ENCODE measurements around the gene OXER1.

The OXER1 gene

DNA sequence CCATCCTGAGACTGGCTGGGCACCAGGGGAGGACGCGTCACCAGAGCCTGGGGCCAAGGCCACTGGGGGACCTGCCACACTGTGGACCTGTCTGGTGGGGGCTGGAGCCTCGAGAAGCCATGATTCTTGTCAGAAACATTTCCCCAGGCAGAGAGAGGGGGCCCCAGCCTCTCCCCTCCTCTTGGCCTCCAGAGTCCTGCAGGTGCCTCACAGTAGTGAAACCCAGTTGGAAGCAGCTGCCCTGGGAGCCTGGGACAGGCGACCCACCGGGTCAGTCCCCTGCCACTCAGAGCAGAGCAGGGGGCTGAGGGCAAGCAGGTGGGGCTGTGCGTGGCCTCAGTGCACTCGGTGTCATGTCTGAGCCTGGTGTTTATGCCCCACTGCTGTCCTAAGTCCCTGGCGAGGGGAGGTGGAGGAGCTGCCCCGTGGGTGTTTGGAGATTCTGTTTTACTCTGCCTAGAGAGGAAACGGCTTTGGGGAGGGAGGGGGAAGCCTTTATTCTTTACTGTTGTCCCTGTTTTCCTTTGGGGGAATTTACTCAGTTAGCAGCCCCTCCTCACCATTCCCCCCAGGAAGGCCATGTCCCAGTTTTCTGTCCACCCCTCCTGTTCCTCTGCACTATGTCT, 7.7 kb downstream of the OXER1 start:
- Histone ChIP-seq H3K9ac (ENCODE audit: low read depth, low read length) (no peak overlapping the region), H3K4me1 (ENCODE audit: control insufficient read depth, insufficient read depth, low read length) (peaks cover 9% of the 10 kb centered on the region), H3K27me3 (ENCODE audit: control insufficient read depth, insufficient read depth, low read length) (no peaks in the 10 kb centered on the region), H3K9me3 (ENCODE audit: control insufficient read depth, insufficient read depth, low read length) (no peaks in the 10 kb centered on the region), H3K4me3 (ENCODE audit: low read depth, low read length) (no peak overlapping the region), H3K36me3 (ENCODE audit: control insufficient read depth, insufficient read depth, low read length) (no peaks in the 10 kb centered on the region), H3K27ac (ENCODE audit: low read depth, low read length) (no peak overlapping the region)

DNA sequence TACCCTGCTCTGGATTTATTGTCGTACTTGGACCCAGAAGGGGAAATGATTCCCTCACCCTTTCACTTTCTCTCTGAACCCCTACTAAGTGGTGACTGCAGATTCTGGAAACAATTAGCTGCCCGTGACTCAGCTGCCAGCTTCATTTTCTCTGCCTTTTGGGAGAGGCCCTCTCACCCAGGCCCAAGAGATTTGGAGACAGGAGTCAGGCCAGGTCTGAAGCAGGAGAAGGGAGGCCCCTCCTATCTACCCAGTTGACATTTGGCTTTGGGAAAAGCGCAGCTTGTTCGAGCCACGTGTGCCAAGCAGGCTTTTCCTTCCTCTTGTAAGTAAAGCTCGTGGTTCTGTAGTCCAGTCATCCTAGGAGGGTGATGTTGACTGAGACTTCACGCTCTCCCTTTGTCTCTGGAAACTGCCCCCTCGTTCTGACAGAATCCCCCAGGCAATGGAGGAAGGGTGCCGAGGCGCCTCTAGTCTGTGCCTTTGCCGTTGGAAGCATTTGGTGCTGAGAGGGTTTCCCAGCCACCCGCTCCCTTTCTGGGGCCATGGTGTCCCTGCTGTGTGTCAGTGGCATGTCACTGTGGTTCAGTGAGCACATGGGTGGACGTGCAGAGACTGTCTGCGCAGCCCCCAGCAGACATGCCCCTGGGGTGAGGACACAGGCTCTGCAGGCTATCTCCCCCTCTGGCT, 8.6 kb downstream of the OXER1 start:
- Histone ChIP-seq H3K27me3 (ENCODE audit: control insufficient read depth, insufficient read depth, low read length) (no peaks in the 10 kb centered on the region), H3K9me3 (ENCODE audit: control insufficient read depth, insufficient read depth, low read length) (no peaks in the 10 kb centered on the region), H3K9ac (ENCODE audit: low read depth, low read length) (no peak overlapping the region), H3K36me3 (ENCODE audit: control insufficient read depth, insufficient read depth, low read length) (no peaks in the 10 kb centered on the region), H3K27ac (ENCODE audit: low read depth, low read length) (no peak overlapping the region), H3K4me3 (ENCODE audit: low read depth, low read length) (no peak overlapping the region), H3K4me1 (ENCODE audit: control insufficient read depth, insufficient read depth, low read length) (peaks cover 9% of the 10 kb centered on the region)

DNA sequence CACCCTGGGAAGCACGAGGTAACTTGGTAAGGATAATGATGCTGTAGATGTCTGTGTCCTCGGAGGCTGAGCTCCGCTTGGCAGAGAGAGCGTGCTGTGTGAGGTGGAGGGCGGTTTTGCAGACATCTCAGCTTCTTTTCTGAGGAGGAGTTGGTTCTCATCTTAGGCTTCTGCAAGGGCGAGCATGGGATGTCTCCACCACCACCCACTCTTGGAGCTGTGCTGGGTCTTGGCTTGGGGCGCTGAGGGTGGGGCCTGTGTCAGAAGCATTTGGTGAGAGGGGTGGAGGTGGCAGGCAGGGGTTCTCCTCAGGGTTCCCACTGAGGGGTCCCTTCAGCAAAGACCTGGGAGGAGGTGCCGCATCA, 9.2 kb downstream of the OXER1 start:
- Histone ChIP-seq H3K27me3 (ENCODE audit: control insufficient read depth, insufficient read depth, low read length) (no peaks in the 10 kb centered on the region), H3K27ac (ENCODE audit: low read depth, low read length) (no peak overlapping the region), H3K9me3 (ENCODE audit: control insufficient read depth, insufficient read depth, low read length) (no peaks in the 10 kb centered on the region), H3K4me3 (ENCODE audit: low read depth, low read length) (no peak overlapping the region), H3K9ac (ENCODE audit: low read depth, low read length) (no peak overlapping the region), H3K36me3 (ENCODE audit: control insufficient read depth, insufficient read depth, low read length) (no peaks in the 10 kb centered on the region), H3K4me1 (ENCODE audit: control insufficient read depth, insufficient read depth, low read length) (peaks cover 9% of the 10 kb centered on the region)

DNA sequence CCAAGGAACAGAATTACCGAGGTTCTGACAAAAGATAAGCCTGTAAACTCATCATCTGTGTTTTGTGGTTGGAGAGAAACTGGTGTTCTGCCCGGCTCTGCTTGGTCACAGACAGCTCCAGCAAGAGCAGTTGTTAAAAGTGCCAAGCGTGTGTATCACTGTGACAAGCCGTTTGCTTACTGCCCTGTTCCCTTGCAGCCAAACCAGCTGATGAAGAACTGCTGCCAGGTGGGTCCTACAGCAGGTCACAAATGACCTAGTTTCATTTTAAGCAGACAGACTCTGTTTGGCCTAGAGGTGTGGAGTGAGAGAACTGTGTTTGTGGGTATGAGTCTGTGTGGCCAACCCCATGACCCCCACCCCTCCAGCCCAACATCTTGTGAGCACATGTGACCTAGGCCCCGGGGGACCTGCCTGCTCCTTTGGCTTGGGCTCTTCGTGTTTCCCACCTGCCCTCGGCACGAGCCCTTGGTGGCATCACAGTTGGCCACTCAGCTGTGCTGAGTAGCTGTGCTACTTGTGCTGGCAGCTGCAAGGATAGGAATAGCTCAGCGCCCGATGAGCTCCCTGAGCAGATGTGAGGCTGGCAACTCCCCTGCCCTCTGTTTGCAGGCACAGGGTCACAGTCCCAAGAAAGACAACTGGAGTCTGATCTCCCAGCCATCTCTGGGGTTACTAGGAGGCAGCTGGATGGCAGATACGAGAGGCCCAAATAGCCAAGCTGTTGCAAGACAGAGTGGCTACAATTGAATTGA, 9.7 kb downstream of the OXER1 start:
- H3K9ac ChIP-seq (ENCODE audit: low read depth, low read length), result no peak overlapping the region
- peaks cover 9% of the 10 kb centered on the region for H3K4me1 ChIP-seq (ENCODE audit: control insufficient read depth, insufficient read depth, low read length)
- H3K9me3 ChIP-seq (ENCODE audit: control insufficient read depth, insufficient read depth, low read length), result no peaks in the 10 kb centered on the region
- H3K36me3 ChIP-seq (ENCODE audit: control insufficient read depth, insufficient read depth, low read length), result no peaks in the 10 kb centered on the region
- H3K27ac ChIP-seq (ENCODE audit: low read depth, low read length), result no peak overlapping the region
- H3K27me3 ChIP-seq (ENCODE audit: control insufficient read depth, insufficient read depth, low read length), result no peaks in the 10 kb centered on the region
- no peak overlapping the region for H3K4me3 ChIP-seq (ENCODE audit: low read depth, low read length)

DNA sequence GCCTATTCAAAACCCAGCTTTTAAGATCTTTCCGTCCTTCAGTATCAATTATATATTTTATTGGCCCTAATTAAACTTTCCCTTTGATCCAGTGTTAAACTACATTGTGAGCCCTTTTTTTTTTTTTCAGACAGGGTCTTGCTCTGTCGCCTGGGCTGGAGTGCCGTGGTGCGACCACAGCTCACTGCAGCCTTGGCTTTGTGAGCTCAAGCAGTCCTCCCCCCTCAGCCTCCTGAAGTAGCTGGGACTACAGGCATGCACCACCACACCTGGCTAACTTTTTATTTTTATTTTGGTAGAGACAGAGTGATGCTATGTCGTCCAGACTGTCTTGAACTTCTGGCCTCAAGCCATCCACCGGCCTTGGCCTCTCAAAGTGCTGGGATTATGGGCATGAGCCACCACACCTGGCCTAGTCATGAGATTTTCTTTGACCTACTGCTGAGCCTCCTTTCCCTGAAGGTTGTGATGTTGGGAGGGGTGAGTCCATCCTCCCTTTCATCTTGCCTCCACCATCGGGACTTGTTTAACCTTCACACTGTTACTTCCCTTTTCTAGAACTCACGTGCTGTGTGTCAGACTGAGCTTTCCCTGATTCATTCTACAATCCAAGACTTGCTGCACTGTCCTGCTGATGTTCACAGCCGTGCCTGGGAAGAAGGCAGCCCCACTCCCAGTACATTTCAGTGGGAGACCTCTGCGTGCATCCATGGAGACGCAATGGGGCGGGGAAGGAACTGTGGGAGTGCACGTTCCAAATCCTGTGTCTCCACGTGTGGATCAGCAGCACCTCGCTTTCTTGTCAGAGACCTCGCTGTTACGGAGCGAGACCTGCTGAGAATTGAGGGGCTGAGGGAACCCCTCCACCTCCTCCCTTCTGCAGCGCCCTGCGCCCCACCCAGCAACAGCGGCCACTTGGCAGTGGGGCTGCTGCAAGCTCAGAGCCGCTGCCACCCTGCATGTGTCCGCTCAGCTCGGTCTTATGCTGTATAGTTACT, 10.8 kb downstream of the OXER1 start:
- Histone ChIP-seq H3K27me3 (ENCODE audit: control insufficient read depth, insufficient read depth, low read length) (no peaks in the 10 kb centered on the region), H3K9me3 (ENCODE audit: control insufficient read depth, insufficient read depth, low read length) (no peaks in the 10 kb centered on the region), H3K9ac (ENCODE audit: low read depth, low read length) (no peak overlapping the region), H3K36me3 (ENCODE audit: control insufficient read depth, insufficient read depth, low read length) (no peaks in the 10 kb centered on the region), H3K27ac (ENCODE audit: low read depth, low read length) (no peak overlapping the region), H3K4me3 (ENCODE audit: low read depth, low read length) (no peak overlapping the region), H3K4me1 (ENCODE audit: control insufficient read depth, insufficient read depth, low read length) (peaks cover 3% of the 10 kb centered on the region; the same call in 1 of the 2 replicates)

DNA sequence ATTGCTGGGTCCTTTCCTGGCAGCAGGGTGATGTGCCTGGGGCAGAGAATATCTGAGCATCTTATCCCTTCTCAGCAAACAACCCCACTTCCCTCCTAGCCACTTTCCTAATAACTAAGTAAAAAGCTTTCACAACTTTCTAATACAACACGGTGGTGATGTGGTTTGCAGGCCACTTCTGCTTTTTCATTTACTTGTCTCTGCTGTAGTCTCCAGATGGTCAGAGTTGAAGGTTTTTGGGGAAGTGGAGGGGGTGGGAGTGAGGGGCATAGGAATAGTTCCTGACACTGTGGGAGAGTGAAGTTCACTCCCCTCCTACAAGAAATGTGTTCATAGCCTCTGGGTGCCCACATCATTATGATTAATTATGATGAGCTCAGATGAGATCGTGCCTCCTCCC, 11.6 kb downstream of the OXER1 start:
- Histone ChIP-seq H3K4me1 (ENCODE audit: control insufficient read depth, insufficient read depth, low read length) (no peaks in the 10 kb centered on the region), H3K27me3 (ENCODE audit: control insufficient read depth, insufficient read depth, low read length) (no peaks in the 10 kb centered on the region), H3K36me3 (ENCODE audit: control insufficient read depth, insufficient read depth, low read length) (no peaks in the 10 kb centered on the region), H3K9me3 (ENCODE audit: control insufficient read depth, insufficient read depth, low read length) (no peaks in the 10 kb centered on the region), H3K27ac (ENCODE audit: low read depth, low read length) (no peak overlapping the region), H3K9ac (ENCODE audit: low read depth, low read length) (no peak overlapping the region), H3K4me3 (ENCODE audit: low read depth, low read length) (no peak overlapping the region)

DNA sequence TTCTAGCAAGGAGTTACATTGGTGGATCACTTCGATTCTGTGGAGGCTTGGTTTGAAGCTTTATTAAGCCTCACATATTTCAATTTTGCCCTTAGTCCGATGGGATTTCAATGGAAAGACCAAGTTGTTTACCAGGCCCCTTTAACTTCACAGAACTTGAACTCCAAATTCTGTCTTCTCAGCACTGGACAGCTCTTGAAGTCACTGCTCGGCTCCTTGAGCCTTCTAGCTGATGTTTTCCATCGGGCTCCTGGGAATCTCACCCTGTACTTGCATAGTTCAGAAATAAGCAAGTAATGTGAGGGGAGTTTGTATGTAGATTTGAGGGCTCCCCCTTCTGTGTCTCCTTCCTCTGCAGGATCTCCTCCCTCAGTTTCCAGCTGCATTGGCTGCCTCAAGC, 15.1 kb downstream of the OXER1 start:
- Histone ChIP-seq H3K4me1 (ENCODE audit: control insufficient read depth, insufficient read depth, low read length) (no peaks in the 10 kb centered on the region), H3K36me3 (ENCODE audit: control insufficient read depth, insufficient read depth, low read length) (no peaks in the 10 kb centered on the region), H3K27ac (ENCODE audit: low read depth, low read length) (no peak overlapping the region), H3K4me3 (ENCODE audit: low read depth, low read length) (no peak overlapping the region), H3K9me3 (ENCODE audit: control insufficient read depth, insufficient read depth, low read length) (no peaks in the 10 kb centered on the region), H3K9ac (ENCODE audit: low read depth, low read length) (no peak overlapping the region), H3K27me3 (ENCODE audit: control insufficient read depth, insufficient read depth, low read length) (no peaks in the 10 kb centered on the region)

DNA sequence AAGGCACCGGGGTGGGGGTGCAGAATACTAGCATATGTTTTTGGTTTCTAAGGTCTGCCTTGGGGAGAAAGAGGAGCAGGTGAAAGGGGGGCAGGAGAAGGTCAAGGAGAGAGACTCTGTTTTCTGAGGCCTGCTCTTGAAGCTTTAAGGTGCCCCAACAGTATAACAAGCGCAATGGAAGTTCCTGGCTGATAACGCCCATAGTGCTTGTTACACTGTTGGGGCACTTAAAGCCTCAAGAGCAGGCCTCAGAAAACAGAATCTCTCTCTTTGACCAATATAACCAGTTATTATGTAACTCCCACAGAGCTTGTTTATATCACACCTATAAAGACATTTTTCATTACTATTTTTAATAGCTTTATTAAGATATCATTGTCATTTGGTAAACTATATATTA, 16.5 kb downstream of the OXER1 start:
- Histone ChIP-seq H3K27ac (ENCODE audit: low read depth, low read length) (no peak overlapping the region), H3K9ac (ENCODE audit: low read depth, low read length) (no peak overlapping the region), H3K36me3 (ENCODE audit: control insufficient read depth, insufficient read depth, low read length) (no peaks in the 10 kb centered on the region), H3K9me3 (ENCODE audit: control insufficient read depth, insufficient read depth, low read length) (no peaks in the 10 kb centered on the region), H3K27me3 (ENCODE audit: control insufficient read depth, insufficient read depth, low read length) (no peaks in the 10 kb centered on the region), H3K4me3 (ENCODE audit: low read depth, low read length) (no peak overlapping the region), H3K4me1 (ENCODE audit: control insufficient read depth, insufficient read depth, low read length) (no peaks in the 10 kb centered on the region)

DNA sequence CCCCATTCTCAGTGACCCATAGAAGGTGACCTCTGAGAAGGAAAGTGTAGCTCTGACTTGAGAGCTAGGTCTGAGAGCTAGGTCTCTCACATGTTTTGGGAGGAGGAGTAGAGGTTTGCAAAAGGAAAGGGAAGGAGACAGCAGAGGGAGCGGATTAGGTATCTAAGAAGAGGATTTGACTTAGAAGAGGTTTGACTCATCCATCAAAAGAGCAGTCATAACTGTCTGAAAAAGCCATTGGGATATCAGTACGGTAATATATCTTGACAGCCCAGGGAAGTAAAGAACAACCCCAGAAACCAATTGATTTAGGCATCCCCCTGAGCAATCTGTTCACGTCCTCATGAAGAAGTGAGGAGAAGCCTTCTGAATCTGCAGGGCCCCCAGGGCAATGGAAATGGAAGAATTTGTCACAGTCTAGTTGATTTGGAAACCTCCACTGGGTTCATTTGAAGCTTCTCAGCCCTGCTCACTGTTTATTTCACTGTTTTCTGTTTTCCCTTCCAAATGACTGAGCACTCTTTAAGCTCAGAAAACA, 19.3 kb downstream of the OXER1 start:
- Histone ChIP-seq H3K27ac (ENCODE audit: low read depth, low read length) (no peak overlapping the region), H3K9me3 (ENCODE audit: control insufficient read depth, insufficient read depth, low read length) (no peaks in the 10 kb centered on the region), H3K4me3 (ENCODE audit: low read depth, low read length) (no peak overlapping the region), H3K27me3 (ENCODE audit: control insufficient read depth, insufficient read depth, low read length) (no peaks in the 10 kb centered on the region), H3K9ac (ENCODE audit: low read depth, low read length) (no peak overlapping the region), H3K4me1 (ENCODE audit: control insufficient read depth, insufficient read depth, low read length) (no peaks in the 10 kb centered on the region), H3K36me3 (ENCODE audit: control insufficient read depth, insufficient read depth, low read length) (no peaks in the 10 kb centered on the region)

DNA sequence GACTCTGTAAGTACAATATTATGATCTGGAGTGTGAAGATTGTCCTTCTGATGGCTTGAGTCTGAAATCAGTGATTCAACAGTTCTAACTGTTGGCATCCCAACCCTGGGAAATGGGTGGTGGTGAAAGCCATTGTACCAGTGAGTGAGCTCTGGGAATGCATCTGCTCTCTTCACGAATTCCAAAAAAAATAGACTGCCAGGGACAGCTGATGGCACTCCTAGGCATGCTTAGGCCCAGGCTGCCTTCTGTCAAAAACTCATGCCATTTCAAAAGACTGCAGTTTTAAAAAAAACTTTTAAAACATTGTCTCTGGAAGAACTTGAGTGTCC, 20.3 kb downstream of the OXER1 start:
- no peaks in the 10 kb centered on the region for H3K36me3 ChIP-seq (ENCODE audit: control insufficient read depth, insufficient read depth, low read length)
- H3K9me3 ChIP-seq (ENCODE audit: control insufficient read depth, insufficient read depth, low read length), result no peaks in the 10 kb centered on the region
- peaks cover 5% of the 10 kb centered on the region for H3K4me1 ChIP-seq (ENCODE audit: control insufficient read depth, insufficient read depth, low read length)
- H3K27ac ChIP-seq (ENCODE audit: low read depth, low read length), result no peak overlapping the region
- H3K4me3 ChIP-seq (ENCODE audit: low read depth, low read length), result no peak overlapping the region
- H3K27me3 ChIP-seq (ENCODE audit: control insufficient read depth, insufficient read depth, low read length), result no peaks in the 10 kb centered on the region
- no peak overlapping the region for H3K9ac ChIP-seq (ENCODE audit: low read depth, low read length)
